ENCODE data around the gene PEX7.

DNA sequence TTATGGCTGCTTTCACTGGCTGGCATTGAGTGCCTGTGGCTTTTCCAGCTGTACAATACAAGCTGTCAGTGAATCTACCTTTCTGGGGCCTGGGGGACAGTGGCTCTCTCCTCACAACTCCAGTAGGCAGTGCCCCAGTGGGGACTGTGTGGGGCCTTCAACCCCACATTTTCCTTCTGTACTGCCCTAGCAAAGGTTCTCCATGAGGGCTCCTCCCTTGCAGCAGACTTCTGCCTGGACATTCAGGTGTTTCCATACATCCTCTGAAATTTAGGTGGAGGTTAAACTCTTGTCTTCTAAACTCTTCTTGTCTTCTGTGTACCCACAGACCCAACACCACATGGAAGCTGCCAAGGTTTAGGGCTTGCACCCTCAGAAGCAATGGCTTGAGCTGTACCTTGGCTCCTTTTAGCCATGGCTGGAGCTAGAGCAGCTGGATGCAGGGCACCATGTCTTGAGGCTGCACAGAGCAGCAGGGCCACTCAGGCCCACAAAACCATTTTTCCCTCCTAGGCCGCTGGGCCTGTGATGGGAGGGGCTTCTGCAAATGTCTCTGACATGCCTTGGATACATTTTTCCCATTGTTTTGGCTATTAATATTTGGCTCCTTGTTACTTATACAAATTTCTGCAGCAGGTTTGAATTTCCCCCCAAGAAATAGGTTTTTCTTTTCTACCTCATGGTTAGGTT, 9.6 kb downstream of the PEX7 start:
- no peak for TF ChIP-seq EZH2phosphoT487 (IDR thresholded peaks at IDR 0.05; ENCODE audit: borderline replicate concordance, low read length)
- TF ChIP-seq, protein P1, sequence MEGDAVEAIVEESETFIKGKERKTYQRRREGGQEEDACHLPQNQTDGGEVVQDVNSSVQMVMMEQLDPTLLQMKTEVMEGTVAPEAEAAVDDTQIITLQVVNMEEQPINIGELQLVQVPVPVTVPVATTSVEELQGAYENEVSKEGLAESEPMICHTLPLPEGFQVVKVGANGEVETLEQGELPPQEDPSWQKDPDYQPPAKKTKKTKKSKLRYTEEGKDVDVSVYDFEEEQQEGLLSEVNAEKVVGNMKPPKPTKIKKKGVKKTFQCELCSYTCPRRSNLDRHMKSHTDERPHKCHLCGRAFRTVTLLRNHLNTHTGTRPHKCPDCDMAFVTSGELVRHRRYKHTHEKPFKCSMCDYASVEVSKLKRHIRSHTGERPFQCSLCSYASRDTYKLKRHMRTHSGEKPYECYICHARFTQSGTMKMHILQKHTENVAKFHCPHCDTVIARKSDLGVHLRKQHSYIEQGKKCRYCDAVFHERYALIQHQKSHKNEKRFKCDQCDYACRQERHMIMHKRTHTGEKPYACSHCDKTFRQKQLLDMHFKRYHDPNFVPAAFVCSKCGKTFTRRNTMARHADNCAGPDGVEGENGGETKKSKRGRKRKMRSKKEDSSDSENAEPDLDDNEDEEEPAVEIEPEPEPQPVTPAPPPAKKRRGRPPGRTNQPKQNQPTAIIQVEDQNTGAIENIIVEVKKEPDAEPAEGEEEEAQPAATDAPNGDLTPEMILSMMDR (conservative IDR thresholded peaks at IDR 0.05; ENCODE audit: low read depth, low read length): no peak

All from PC-3 (cell line).